GM18519 (cell line): ENCODE results near the gene SFMBT1.

Source experiments
- ATAC-seq: cut with Tn5 transposase; IDR thresholded peaks from one replicate; pipeline ENCODE4 v1.9.1; 2021; ENCODE audit warnings: mild to moderate bottlenecking, moderate library complexity; ENCODE audit not compliant: unreplicated experiment, low FRiP score

The SFMBT1 gene

GRCh38 chr3:52860424-52860768 lies 185.5 kb downstream of the SFMBT1 start:
- no peak for ATAC-seq

GRCh38 chr3:52859686-52860423 lies 186.0 kb downstream of the SFMBT1 start:
- ATAC-seq: no peak

- no peak for ATAC-seq
Observed at GRCh38 chr3:52857864-52858263, 188.0 kb downstream of the SFMBT1 start.

- no peak for ATAC-seq
Observed at GRCh38 chr3:52857133-52857532, 188.7 kb downstream of the SFMBT1 start.

- no peak for ATAC-seq
Observed at GRCh38 chr3:52856666-52857065, 189.2 kb downstream of the SFMBT1 start.

- no peak for ATAC-seq
Observed at GRCh38 chr3:52854013-52854412, 191.9 kb downstream of the SFMBT1 start.
